GM18508 (cell line): ENCODE measurements around the gene S100A12.

Experiments used
- ATAC-seq: cut with Tn5 transposase; IDR thresholded peaks from one replicate; pipeline ENCODE4 v1.9.1; 2021; ENCODE audit warnings: moderate number of reproducible peaks; ENCODE audit not compliant: insufficient read depth, unreplicated experiment

S100A12 gene

GRCh38 chr1:153397051-153397923, 21.9 kb upstream of the S100A12 start:
- ATAC-seq, result no peak

DNA sequence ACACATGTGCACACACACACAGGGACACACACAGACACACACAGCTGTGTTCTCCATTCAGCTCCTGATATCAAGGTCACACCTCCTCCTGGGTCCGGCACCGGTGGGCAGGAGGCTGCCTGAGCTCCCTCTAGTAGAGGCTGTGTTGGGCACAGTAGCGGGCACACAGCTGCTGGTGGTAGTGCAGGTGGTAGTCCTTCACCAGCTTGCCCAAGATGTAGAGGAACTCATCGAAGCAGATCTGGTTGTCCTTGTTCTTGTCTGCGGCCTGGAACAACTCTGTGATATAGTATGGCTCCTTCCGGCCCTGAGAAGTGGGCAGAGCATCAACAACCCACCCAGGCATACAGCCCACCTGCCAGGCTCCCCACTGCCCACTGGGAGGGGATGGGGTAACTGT, 21.0 kb upstream of the S100A12 start:
- ATAC-seq, result no peak

DNA sequence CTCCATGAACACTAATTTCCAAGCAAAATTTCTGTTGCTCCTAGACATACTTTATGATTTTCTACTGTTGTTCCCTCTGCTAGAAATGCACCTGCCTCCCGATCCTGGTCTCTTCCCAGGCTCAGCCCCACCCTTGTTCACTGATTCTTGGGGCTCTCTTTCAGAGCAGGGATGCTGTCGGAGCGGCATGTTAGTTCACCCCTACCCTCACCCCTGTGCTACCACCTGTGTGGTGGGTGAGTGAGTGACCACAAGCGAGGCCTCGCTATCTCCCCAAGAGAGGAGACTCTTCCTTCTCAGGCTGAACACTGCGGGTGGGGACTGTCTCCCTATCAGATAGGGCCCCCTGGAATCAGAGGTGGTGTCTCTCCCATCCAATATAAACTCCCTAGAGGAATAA, 20.4 kb upstream of the S100A12 start:
- ATAC-seq, result no peak

DNA sequence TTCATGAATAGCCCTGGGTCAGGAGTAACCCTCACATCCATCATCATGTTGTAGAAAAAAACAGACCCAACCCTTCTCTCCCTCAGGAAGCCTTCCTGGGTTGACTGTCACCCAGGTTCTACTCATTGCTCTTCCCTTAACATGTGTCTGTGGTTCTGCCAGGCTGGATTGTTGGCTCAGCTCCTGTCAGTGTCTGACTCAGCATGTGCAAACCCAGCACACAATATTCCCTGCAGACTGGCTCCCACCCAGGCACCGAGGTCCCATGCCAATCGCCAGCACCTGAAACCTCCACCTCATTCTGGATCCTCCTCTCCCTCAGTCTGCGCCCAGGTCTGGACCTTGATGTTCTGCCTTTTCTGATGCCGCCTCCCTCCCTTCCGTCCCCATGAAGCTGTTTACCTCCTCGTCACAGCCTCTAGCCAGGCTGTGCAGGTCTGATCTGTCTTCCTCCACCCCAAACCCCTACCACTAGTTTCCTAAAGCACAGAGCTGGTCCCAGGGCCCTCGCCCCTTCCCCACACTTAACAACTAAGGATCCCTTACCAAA, 19.8 kb upstream of the S100A12 start:
- ATAC-seq, result no peak

DNA sequence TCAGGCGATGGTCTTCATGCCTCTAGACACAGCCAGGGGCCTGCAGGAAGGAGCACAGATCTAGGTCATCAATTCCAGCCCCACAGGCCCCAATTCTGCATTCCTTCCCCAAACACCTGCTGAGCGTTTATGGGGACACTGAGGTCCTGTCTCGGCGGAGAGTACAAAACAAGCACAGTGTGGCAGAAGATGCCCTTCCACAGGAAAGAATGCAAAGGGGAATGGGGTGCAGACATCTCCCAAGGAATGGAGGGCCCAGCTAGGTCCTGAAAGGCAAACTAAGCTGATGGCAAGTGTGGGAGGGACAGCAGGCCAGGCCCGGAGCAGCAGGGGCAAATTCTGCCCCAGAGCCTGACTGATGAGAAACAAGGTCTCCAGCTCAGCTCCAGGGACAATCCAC, 19.0 kb upstream of the S100A12 start:
- ATAC-seq, result no peak

DNA sequence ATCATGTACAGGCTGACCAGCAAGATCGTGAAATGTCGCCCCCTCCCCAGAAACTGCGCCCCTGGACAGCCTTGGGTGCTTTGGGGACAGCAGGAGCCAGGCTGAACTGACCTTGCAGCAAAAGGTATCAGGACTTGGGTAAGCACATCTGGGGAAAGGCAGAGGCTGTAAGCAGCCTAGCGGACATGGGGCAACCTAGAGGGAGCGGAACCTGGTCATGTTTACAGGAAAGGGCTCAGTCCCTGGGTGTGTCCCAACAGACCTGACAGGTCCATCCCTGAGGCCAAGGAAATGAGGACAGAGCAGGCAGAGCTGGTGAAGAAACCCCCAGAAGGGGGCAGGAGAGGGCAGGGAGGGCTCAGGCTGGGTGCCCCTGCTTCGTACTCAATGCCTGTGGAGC, 18.5 kb upstream of the S100A12 start:
- ATAC-seq, result no peak

DNA sequence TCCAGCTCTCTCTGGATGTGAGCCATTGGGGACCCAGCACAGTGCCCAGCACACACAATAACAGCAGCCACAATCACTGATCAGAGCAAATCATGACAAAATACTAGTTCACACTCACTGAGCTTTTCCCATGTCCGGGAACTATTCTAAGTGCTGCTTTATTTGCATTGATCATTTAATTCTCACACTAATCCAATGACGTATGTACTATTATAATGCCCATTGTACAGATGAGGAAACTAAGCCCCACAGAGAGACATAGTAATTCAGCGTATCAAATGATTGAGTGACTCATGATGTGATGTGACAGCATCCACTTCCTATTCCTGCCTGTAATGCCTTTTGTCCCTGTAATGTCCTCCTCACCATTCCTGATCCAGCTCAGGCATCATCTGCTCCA, 17.4 kb upstream of the S100A12 start:
- no peak for ATAC-seq

DNA sequence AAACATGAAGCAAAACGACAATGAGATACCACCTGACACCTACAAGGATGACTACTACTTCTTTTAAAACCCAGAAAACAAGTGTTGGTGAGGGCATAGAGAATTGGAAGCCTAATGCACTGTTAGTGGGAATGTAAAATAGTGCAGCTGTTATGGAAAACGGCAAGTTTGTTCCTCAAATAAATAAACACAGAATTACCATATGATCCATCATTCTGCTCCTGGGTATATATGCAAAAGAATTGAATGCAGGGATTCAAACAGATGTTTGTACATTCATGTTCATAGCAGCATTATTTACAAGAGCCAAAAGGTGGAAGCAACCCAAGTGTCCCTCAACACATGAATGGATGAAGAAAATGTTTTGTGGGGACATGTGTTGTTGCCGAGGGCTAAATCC, 16.8 kb upstream of the S100A12 start:
- no peak for ATAC-seq

DNA sequence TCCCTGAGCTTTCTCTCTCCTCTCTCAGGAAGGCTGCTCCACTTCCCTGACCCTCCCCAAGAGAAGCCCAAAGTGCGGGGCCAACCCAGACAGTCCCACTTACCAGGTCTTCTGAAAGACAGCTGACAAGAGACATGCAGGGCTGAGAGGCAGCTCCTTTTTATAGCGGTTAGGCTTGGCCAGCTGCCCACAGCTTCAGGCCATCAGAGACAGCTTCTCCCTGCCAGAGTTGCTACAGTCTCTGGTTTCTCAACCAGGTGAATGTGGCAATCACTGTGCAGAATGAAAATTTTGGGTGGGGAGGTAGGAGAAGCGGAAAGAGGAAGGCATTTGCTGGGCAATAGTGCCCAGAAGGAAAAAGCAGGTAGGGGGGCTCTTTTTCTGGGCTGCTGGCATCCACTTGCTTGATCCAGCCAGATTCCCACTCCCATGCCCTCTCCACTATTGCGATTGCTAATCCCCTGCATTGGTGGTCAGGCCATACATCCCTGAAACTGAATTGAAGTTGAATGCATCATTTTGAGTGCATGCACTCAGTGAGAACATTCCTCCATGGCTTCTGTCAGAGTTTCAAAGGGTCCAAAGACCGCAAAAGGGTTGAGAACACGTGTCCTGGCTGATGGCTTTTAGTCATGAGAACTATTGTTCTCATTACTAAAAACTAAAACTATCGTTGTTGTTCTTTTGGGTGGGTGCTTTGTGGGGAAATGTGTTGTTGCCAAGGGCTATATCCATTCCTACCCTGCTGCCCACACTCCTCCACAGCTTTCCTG, 15.7 kb upstream of the S100A12 start, which contains the start of gene S100A8:
TSS of gene S100A8 (minus strand) at position 136 of the 773 bp plus-strand sequence. CDS start 538 bp downstream, outside the sequence.
- ATAC-seq, result no peak

DNA sequence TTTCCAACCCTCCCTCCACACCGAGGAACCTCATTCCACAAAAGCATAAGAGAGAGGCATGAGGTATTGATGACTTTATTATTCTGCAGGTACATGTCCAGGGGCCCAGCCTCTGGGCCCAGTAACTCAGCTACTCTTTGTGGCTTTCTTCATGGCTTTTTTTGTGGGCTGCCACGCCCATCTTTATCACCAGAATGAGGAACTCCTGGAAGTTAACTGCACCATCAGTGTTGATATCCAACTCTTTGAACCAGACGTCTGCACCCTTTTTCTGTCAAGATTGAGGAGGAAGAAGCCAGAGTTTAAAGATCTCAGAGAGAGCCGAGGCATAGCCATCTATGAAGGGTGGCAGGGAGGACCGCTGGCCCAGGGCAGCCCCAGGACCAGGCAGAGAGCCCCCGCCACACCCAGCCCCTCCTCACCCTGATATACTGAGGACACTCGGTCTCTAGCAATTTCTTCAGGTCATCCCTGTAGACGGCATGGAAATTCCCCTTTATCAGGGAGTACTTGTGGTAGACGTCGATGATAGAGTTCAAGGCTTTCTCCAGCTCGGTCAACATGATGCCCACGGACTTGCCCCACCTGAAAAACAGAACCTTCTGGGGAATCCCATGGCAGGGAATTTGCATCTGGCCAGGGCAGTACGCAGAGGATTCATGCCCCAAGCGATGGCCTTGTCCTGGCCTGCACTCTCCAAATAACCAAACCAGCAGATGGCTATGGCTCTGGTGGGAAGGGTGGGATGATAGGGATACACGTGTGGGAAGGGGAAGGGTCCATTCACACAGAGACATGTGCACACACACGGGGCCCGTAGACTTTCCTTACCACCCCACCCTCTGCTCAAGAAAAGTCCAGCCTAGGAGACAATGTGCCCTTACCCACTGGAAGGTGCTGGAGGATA, 14.8 kb upstream of the S100A12 start:
- no peak for ATAC-seq

DNA sequence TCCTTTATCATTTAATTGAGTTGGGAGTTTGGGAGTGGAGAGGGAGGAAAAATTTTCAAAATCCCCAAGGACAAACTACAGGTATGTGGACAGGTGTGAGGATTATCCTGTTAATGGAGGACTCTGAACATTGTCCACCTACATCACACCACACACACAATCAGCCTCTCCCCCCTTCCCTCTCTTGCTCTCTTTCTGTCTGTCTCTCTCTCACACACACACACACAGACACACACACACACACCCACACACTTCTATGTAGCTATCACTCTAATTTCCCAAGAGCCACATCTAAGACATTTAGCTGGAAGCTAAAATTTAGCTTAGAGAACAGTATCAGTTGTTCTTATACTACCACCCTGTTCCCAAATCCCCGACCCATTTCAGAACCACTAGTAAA, 14.0 kb upstream of the S100A12 start:
- ATAC-seq, result no peak

DNA sequence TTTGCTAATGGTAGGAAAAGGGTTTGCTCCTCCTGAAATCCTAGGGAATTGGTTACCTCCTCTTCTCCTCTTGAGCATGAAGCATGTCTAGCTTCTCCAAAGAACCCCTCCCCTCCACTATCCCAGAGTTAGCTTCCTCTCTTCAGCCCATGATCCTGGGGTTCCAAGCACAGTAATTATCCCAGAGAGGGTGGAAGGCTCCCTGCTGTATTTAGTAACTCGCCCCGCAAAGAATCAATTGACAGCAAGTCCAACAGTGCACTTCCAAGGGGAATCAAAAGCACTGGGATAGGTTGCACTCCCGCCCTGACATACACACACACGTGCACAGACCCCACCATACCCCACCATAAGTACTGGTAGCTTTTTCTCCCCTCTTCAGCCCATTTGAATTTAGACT, 12.4 kb upstream of the S100A12 start:
- ATAC-seq, result no peak

- no peak for ATAC-seq
Measured at GRCh38 chr1:153387001-153387400, 11.6 kb upstream of the S100A12 start.

GRCh38 chr1:153386500-153386901, 11.1 kb upstream of the S100A12 start:
- no peak for ATAC-seq

GRCh38 chr1:153384958-153385580, 9.6 kb upstream of the S100A12 start:
- no peak for ATAC-seq

DNA sequence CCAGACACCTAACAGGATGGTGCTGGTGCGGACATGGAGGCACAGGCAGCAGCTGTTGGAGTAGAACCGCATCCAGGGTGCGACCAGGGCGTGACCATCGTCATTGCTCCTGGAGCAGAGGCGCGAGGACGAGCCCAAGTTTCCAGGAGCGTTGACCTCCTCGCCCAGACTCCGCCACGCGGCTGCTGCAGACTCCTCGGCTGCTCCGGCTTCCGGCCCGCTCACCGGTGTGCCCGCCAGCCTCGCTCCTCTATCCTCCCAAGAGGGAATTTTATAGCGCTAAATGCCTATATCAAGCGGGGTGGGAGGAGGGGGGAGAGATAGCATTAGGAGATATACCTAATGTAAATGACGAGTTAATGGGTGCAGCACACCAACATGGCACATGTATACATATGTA, 5.3 kb upstream of the S100A12 start:
- ATAC-seq, result no peak

GRCh38 chr1:153379591-153379990, 4.2 kb upstream of the S100A12 start:
- ATAC-seq, result no peak

DNA sequence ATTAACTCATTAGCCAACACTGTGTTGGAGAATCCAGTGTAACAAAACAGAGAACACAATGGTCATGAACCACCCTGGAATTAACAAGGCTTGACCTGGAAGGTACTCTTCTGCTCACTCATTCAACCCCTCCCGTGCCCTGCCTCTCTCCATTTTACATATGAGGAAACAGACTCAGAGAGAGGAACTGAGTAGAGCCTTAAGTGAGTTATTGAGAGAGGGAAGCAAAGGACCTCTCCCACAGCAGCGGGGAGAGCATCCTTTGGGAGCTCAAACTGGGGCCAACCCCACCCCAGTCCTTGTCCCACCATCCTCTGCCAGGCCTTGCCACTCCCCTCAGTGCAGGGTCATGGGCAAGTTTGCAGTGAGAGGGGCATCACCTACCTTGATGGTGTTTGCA, 1.4 kb downstream of the S100A12 start:
- no peak for ATAC-seq

GRCh38 chr1:153372571-153372970, 2.9 kb downstream of the S100A12 start:
- no peak for ATAC-seq

- no peak for ATAC-seq
Measured at GRCh38 chr1:153371231-153371630, 4.2 kb downstream of the S100A12 start.
